HG03064 (cell line): ENCODE measurements around the gene CUL5.
"Not testable (repeated sequence)": the region's sequence is repeated elsewhere in the genome, so short reads cannot be mapped to it uniquely, and the experiment has no call there.

ENCODE experiments used
- ATAC-seq: cut with Tn5 transposase; IDR thresholded peaks from one replicate; pipeline ENCODE4 v1.9.1; 2021; ENCODE audit warnings: low read depth; ENCODE audit not compliant: unreplicated experiment

The CUL5 gene

DNA sequence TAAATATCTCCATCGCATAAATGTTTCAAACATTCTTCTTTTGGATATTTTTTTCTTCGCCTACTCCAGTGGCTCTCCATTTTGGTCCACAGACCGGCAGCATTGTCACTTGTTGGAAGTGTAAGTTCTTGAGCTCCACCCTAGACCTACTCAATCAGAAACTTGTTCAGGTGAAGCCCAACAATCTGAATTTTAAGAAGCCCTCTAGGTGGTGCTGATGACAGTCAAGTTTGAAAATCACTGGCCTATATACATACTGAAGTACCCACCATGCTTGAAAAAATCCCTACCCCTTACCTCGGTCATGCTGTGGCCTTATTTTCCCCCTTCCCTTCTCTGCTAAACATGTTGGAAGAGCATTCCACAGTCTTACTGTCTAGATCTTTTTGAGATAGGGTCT, 102.4 kb downstream of the CUL5 start:
- ATAC-seq, result no peak

DNA sequence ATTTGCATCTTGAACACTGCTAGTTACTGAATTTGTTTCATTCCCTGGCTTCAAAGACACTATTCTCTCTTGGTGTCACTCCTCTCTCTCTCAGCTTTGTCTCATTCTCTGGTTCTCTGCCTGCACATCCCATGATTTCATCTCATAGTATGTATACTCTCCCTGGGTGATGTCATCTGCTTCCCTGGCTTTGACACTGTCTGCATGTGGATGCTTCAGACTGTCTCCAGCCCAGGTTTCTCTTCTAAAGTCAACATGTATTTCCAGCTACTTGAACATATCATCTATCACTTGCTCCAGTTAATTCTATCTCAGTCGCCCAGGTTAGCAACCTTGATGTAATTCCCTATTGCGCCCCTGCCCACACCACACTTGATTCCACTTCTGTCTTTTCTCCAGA, 103.4 kb downstream of the CUL5 start:
- ATAC-seq, result no peak

DNA sequence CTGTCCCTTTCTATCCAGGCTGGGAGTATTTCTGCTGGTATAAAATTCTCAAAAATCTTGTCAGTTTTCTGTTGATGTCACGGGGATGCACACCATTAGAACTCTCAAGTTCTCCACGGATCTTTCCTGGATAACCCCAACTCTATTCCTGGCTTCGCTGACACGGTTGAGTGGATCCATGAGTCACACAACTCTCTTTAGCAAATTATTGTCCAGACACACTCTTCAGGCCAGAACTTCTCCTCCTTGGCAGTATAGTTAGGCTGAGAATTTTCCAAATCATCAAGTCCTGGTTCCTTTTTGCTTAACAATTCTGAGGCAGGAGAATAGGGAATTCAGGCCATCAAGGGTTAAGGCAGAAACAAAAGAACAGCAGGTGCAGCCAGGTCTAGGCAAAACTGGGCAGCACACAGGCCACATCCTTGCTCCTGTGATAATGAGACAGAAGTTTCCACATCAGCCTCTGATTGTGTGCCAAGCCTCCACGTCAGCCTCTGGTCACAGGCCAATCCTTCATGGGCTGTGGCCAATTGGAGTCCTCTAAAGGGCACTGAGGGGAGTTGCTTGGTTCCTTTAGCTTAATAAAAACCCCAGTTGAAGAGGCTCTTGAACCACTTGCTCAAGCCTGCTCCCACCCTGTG, 106.9 kb downstream of the CUL5 start:
- no peak for ATAC-seq

DNA sequence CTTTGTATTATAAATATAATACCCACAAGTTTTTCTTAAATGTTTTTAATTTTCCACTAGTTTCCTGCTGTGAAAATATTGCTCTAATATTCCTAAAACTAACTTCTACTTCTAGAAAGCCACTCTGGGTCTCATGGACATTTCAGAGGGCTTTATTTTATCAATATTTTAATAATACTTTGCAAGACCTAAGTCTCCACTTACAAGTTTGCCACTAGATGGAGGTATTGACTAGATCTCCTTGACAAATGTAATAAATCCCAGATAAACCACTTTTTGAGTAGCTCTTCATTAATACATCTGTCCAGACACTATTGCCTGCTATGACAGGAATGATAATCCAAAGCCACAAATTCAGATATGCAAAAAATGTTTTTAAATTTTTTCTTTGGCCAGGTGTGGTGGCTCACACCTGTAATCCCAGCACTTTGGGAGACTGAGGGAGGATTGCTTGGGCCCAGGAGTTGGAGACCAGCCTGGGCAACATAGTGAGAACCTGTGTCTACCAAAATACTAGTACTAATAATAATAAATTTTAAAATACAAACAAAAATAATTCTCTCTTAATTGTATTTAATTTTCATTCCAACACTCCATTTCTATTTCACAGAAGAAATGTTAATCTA, 109.2 kb downstream of the CUL5 start:
- ATAC-seq, result no peak

DNA sequence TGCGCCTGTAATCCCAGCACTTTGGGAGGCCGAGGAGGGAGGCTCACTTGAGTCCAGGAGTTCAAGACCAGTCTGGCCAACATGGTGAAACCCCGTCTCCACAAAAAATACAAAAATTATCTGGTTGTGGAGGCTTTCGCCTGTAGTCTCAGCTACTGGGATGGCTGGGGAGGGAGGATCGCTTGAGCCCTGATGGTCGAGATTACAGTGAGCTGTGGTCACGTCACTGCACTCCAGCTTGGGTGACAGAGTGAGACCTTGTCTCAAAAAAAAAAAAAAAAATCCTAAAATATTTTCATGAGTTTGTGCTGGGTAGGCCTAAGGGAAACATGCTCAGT, 112.2 kb downstream of the CUL5 start:
- peak; percentile 7 for ATAC-seq

DNA sequence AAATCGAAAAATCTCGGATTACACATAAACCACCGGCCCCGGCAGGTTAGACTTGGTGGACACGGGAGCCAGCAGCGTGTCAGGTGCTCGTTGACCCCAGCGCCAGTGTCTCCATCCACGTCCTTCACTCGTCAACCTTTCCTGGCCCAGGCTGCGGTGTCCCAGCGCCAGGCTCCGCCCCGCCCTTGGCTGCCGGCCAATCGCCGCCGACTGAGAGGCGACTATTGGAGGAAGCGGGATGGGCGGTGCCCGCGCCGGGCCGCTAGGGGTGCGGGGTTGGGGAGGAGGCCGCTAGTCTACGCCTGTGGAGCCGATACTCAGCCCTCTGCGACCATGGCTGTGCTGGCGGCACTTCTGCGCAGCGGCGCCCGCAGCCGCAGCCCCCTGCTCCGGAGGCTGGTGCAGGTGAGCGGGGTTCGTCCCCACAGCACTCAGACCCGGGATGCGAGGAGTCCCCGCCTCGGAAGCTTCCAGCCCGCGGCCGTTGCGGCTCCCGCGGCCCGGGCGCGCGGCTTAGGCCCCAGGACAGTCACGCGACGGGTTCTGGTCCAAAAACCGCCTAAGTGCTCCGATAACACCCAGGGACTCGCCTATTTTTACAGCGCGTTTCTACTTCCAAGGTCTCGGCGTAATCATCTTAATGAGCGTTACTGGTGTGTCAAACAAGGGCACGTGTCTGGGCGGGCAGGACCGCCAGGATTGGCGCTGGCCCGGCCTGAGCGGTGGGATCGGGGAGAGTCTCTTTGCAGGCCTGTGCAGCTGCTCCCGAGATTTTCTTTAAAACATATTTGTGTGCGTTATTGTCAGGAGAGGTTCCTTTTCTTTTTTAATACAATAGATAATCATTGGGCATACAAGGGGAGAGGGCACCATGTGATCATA, 112.8 kb downstream of the CUL5 start, which contains the start of gene ACAT1:
Gene ACAT1, plus strand, starts transcription at position 294 of the 882 bp plus-strand sequence. Its CDS starts 40 bp downstream, at position 334.
- ATAC-seq, result peak; percentile 95

DNA sequence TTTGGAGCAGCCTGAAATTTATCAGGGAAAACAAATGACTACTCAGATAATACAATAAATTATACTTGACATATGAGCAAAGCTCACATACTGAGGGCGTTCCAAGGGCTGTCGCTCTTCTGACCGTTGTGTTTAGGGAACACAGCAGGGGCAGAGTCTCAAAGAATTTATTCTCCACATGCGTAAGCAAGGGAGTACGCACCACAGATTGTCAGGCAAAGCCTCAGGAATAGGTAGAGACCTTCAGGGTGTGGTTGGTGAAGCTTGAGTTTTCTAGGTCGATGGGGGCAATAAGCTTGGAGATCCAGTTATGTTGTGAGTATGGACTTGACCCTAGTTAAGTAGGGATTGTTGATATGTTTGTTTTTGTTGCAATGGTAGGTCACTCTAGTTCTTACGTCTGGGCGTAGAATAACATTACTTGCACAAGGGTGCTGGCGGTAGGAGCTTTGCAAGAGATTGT, 113.5 kb downstream of the CUL5 start:
- ATAC-seq, result no peak

DNA sequence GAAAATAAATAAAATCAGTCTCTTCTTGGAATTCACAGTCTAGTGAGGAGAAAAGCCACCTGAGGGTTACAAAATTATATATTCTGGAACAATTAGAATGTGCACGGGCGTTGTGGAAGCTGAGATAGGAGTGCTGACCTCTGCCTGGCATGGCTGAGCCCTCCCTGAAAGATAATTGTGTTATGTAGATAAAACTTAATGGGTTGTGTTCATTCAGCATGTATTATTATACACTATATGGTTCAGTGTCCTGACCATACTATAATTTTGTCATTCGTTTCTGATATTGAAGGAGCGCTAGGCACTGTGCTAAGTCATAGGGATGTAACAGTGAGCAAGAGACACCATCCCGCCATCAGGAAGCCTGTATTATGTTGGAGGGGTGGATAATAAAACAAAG, 116.4 kb downstream of the CUL5 start:
- no peak for ATAC-seq

DNA sequence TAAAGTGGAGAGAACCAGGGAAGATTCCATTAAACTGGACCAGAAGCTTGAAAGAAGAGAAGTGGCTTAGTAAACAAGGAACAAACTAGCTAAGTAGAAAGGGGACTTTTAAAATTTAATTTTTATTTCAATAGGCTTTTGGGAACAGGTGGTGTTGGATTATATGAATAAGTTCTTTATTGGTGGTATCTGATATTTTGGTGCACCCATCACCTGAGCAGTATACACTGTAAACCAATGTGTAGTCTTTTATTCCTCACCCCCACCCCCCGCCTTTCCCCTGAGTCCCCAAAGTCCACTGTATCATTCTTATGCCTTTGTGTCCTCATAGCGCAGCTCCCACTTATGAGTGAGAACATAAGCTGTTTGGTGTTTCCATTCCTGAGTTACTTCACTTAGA, 120.1 kb downstream of the CUL5 start:
- no peak for ATAC-seq

DNA sequence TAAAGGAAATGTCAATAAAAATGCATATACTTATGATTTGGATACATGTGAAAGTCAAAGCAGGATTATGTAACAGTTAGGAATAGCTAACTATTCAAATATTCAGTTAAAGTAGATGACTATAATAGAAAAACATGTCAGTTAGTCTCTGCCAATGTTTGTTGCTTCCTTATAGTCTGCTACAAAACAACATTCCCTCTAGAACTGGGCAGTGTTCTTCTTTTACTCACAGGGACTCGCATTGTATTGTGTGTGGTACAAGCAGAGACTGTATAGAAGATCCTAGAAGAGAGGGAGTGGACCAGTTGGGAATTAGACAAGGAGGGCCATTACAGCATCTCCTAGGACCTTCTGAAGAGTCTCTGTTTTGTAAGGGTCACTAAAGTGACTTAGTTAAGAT, 123.3 kb downstream of the CUL5 start:
- no peak for ATAC-seq

DNA sequence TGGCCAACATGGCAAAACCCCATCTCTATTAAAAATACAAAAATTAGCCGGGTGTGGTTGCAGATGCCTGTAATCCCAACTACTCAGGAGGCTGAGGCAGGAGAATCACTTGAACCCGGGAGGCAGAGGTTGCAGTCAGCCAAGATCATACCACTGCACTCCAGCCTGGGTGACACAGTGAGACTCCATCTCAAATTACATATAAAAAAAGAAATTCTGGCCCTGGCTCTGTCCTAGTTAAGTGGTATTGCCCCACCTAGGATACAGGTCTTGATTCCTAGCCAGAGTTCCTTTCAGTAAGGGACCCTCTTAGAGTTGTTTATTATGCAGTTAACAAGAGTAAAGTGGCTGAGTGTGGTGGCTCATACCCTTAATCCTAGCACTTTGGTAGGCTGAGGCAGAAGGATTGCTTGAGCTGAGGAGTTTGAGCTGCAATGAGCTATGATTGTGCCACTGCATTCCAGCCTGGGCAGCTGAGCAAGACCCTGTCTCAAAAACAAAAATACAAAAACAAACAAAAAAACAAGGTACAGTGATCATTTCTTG, 124.4 kb downstream of the CUL5 start:
- ATAC-seq, result not testable (repeated sequence)

DNA sequence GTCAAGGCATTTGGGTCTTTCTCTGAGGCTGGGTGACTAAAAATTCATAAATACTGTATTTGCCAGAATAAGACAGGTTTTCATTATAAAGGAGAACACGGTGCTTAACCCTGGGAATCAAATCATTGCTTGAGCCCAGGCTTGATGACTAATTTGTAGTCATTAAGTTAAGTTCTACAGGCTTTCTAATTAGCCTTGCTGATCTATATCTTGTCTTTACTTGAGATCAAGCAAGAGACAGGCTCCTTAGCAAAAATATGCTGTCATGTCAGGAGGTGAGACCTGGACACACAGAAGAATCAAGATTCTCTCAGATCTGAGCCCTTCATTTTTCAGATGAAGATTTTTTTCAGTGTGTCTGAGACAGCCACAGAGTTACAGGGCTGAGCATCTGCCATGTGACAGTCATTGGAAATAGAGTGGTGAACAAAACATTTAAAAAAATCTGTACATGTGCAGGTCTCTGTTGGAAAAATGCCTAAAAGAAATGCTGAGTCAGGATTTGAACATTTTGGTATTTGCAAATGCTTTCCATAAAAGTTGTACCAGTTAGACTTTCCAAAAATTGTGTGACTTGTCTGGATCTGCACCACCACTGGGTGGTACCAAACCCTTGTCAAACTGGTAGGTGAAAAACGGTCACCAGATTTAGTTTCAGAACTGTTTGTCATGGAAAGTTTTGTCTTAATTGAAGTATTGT, 127.3 kb downstream of the CUL5 start:
- no peak for ATAC-seq

DNA sequence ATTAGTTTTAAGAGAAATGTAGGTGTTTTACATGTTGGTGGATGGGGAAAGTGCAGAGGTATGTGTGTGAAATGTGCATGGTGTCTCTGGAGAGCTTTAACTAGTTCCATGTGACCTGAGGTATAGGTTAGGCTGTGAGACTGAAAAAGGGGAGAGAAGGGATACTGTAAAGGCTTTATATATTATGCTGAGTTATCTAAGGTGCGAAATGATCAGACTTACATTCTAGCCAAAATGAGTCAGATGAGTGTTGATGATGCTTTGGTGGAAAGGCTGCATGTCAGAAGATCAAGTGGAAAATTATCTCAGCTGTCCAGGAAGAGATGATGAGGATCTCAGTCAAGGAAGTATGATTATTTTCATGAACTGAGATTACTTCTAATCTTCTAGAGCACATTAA, 128.5 kb downstream of the CUL5 start:
- no peak for ATAC-seq

DNA sequence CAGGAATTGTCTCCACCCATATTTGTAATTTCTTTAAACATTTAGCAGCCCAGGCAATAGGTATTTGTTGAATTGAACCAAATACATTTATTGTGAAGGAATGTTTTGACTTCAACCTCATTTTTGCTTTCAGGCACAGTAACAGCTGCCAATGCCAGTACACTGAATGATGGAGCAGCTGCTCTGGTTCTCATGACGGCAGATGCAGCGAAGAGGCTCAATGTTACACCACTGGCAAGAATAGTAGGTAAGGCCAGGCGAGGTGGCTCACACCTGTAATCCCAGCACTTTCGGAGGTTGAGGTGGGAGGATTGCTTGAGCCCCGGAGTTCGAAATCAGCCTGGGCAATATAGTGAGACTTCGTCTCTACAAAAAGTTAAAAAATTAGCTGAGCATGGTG, 133.6 kb downstream of the CUL5 start:
- ATAC-seq, result no peak

DNA sequence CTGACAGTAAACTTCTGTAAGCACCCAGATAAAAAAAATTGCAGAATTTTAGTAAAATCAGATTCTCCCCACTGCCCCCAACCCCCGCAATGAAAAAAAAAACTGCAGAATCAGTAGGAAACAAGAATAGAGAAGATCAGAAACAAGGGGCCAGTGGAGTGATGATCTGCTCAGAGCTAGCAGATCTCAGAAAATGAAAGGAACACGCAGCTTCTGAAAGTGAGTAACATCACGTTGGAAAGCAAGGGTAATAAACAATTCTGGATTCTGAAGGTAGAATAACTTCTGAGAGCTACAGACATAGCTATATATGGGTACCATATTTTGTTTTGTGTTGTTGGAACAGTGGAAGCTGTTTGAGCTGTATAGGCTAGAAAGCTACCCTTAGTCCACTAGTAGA, 135.9 kb downstream of the CUL5 start:
- no peak for ATAC-seq

DNA sequence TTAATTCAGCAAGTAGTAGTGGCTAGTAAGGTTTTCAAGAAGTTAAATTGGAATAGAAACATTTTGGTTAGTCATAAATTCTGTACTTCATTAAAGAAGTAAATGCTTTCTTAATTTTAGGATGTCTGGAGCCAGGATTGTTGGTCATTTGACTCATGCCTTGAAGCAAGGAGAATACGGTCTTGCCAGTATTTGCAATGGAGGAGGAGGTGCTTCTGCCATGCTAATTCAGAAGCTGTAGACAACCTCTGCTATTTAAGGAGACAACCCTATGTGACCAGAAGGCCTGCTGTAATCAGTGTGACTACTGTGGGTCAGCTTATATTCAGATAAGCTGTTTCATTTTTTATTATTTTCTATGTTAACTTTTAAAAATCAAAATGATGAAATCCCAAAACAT, 138.5 kb downstream of the CUL5 start:
- ATAC-seq, result no peak

DNA sequence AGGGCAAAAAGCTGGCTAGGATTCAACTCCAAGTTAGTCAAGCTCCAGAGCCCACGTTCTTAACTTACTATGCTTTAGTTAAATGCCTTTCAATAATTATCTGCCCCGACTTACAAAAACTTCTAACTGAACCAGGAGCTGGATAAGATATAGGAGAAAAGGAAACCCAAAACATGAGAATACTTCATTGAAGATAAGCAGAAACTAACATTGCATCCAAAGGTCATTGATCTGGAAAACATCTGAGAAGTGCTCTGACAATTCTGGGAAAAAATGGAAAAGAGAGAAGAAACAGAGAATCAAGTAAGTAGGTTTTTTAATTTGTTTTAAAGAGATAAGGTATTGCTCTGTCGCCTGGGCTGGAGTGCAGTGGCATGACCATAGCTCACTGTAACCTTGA, 139.9 kb downstream of the CUL5 start:
- ATAC-seq, result no peak

DNA sequence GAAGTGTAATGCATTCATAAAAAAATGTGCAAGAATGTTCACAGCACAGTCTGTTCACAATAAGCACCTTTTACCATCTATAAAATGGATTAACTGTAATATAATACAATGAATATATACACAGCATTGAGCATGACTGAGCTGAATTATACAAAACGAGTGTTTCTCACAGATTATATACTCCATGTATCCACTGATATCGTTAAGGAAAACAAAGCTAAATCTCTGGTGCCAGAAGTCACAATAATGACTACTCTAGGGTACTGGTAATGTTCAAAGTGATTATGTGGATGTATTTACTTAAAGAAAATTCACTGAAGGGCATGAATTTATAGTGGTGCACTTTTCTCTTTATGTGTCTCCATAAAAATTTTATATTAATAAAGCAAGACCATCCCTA, 145.9 kb downstream of the CUL5 start:
- ATAC-seq, result no peak
